Measurements from ENCODE around the gene ALCAM. TPM values are rescaled to one million over a fixed set of nuclear protein-coding genes. Genes with fewer than 3 reads are reported as not detected.

The ALCAM gene
- polyA plus RNA-seq, 1 experiment, result 275 TPM

DNA sequence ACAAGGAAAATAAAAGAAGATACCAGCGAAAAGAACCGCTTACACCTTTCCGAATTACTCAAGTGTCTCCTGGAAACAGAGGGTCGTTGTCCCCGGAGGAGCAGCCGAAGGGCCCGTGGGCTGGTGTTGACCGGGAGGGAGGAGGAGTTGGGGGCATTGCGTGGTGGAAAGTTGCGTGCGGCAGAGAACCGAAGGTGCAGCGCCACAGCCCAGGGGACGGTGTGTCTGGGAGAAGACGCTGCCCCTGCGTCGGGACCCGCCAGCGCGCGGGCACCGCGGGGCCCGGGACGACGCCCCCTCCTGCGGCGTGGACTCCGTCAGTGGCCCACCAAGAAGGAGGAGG is 325 bp downstream of the ALCAM start:
- no peaks in the 10 kb centered on the region for H3K27me3 ChIP-seq (ENCODE audit: control insufficient read depth, insufficient read depth, low read length)
- POLR2A ChIA-PET, result interaction anchor here (0.6 to 1.5 kb wide), 5 partner anchors 12 to 763 kb away, joined by 3 to 10 read pairs (median 4); no protein-coding TSS in a partner anchor
- TF ChIP-seq, protein P1, sequence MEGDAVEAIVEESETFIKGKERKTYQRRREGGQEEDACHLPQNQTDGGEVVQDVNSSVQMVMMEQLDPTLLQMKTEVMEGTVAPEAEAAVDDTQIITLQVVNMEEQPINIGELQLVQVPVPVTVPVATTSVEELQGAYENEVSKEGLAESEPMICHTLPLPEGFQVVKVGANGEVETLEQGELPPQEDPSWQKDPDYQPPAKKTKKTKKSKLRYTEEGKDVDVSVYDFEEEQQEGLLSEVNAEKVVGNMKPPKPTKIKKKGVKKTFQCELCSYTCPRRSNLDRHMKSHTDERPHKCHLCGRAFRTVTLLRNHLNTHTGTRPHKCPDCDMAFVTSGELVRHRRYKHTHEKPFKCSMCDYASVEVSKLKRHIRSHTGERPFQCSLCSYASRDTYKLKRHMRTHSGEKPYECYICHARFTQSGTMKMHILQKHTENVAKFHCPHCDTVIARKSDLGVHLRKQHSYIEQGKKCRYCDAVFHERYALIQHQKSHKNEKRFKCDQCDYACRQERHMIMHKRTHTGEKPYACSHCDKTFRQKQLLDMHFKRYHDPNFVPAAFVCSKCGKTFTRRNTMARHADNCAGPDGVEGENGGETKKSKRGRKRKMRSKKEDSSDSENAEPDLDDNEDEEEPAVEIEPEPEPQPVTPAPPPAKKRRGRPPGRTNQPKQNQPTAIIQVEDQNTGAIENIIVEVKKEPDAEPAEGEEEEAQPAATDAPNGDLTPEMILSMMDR (IDR thresholded peaks at IDR 0.05; ENCODE audit: low read depth, low read length), result no peak
- CTCF ChIA-PET, result interaction anchor here (0.5 to 9.9 kb wide), 14 partner anchors 9 to 1095 kb away, joined by 3 to 82 read pairs (median 4); no protein-coding TSS in a partner anchor
- H3K27ac ChIP-seq (ENCODE audit: low read depth, low read length), result peak overlapping the region; percentile 63
- no peaks in the 10 kb centered on the region; the same call in 1 of the 2 replicates for H3K9me3 ChIP-seq (ENCODE audit: control insufficient read depth, insufficient read depth, low read length)
- DNase-seq (ENCODE audit: low read depth, low spot score), result no peak
- peak overlapping the region; percentile 96 for H3K4me3 ChIP-seq (ENCODE audit: low read depth, low read length)

DNA sequence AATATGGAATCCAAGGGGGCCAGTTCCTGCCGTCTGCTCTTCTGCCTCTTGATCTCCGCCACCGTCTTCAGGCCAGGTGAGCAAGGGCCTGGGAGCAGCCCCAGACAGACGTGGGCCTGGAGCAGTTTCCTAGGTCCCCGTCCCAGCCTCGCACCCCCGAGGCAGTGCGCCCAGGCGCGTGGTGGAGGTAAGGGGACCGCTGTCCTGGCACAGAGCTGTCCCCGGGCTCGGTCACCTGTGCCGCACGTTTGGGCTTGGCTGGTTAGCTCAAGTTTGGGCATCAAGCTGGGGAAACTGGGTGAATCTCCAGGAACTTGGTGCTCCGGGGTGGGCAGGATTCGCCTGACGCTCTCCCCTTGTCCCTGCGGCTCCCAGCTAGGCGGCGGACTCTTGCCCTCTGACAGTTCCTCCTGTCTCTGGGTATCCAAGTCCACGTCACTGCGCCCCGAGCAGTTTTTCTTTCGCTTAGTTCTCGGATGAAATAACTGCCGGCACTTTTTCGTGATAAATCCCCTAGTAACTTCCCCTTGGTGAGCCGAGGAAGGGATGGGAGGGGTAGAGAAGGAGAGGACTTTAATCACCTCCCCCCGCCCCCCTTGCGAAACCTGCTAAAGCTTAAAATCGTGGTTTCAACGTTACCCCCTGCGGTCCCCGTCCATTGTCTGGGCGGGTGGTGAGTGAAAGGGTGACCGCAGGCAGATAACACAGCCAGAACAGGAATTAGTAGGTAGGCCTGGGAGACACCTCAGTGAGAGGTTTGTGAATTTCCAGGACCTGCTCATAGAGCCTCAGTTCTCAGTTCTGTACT is 901 bp downstream of the ALCAM start:
- Histone ChIP-seq H3K27me3 (ENCODE audit: control insufficient read depth, insufficient read depth, low read length) (no peaks in the 10 kb centered on the region), H3K4me3 (ENCODE audit: low read depth, low read length) (peak overlapping the region; percentile 96), H3K9me3 (ENCODE audit: control insufficient read depth, insufficient read depth, low read length) (no peaks in the 10 kb centered on the region; the same call in 1 of the 2 replicates), H3K27ac (ENCODE audit: low read depth, low read length) (peak overlapping the region; percentile 94)
- CTCF ChIA-PET, result interaction anchor here (0.5 to 9.9 kb wide), 11 partner anchors 11 to 1095 kb away, joined by 3 to 82 read pairs (median 4); no protein-coding TSS in a partner anchor
- POLR2A ChIA-PET, result interaction anchor here (0.6 to 1.0 kb wide), 4 partner anchors 9 to 718 kb away, joined by 3 to 7 read pairs (median 4); no protein-coding TSS in a partner anchor
- no peak for DNase-seq (ENCODE audit: low read depth, low spot score)
- TF ChIP-seq, protein P1 (IDR thresholded peaks at IDR 0.05; ENCODE audit: low read depth, low read length), result peak; percentile 23; the same call in 1 of the 2 replicates

DNA sequence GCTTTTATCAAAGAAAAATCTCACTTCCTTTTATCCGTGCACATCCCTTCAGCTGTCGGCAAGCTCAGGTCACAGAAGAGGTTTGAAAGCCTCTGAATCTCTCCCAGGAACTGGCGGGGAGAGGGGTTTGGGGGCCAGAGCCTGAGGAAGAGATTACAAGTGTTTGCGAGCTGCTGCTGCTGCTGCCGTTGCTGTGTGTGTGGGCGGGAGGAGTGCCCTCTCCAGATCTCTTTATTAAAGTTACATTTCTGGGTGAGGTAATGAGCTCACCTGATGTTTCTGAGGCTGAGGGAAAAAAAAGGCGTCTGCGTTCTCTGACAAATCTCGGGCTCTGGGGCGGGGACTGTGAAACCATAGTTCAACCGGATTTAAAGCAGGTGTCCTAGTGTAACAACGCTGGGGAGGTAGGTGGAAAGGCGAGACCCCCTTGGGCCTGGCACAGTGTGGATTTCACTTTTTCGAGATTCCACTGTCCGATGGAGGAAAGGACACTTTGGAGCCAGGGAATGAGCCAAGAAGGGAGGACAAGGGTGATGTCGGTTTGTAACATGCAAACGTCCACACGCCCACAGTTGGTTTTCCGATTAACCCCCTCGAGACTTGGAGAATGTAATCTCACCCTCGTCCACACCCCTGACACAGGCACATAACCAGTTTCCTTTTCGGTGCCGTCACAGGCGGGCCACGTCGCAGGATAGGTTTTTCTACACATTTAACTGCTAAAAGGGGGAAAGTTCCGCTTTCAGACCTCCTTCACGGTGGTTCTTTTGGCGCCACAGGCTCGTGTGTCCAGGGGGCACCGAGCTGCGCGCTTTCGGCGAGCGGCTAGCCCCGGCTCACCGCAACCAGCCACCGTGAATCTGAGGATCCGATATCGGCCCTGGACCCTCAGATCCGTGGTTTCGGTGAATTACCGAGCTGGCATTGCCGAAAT is 2.1 kb downstream of the ALCAM start:
- Histone ChIP-seq H3K4me3 (ENCODE audit: low read depth, low read length) (peak overlapping the region; percentile 96), H3K9me3 (ENCODE audit: control insufficient read depth, insufficient read depth, low read length) (no peaks in the 10 kb centered on the region; the same call in 1 of the 2 replicates), H3K27ac (ENCODE audit: low read depth, low read length) (peak overlapping the region; percentile 94), H3K27me3 (ENCODE audit: control insufficient read depth, insufficient read depth, low read length) (no peaks in the 10 kb centered on the region)
- ChIA-PET CTCF (interaction anchor here (0.5 to 9.9 kb wide), 8 partner anchors 149 to 1749 kb away, joined by 3 to 82 read pairs (median 4); no protein-coding TSS in a partner anchor), POLR2A (interaction anchor here (0.7 to 1.0 kb wide), 2 partner anchors 604 to 1188 kb away, joined by 3 read pairs; no protein-coding TSS in a partner anchor)
- TF ChIP-seq, protein P1 (IDR thresholded peaks at IDR 0.05; ENCODE audit: low read depth, low read length), result no peak
- DNase-seq (ENCODE audit: low read depth, low spot score), result no peak

DNA sequence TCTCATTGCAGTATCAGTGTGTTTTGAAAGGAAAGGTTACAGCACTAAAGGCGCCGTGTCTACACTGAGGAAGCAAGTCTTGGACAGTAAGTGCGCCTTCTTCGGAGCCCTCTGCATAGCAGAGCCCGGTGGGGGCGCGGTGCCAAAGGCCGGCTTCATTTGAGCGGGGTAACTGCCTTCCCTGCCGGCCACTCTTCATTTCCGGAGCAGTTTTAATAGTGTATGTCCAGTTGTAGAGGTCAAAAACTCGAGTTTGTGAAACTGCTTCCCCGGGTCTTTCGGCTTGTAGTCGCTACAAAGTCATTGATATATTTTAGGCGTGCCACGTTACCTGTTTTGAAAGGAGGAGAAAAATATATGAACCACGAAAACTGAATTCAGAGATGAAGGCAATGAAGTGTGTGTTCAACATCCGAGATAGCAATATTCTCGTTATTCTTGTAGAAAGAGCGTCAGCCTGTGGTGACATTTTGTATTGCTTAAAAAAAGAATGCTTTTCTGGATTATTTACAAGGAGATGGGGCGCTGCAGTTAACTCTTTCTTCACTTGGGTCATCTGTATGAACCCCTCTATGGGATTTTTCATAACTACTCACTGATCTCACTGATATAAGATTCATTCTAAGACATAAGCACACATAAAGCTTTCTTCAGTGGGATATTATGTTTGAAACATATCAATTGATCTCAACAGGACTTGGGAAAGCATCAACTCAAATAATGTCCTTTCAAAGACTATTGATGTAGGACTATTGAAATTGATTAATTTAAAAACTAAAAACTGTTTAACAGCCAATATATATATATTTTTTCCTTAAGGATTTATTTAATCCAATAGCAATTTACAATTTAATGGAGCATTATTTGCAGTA is 3.0 kb downstream of the ALCAM start:
- Histone ChIP-seq H3K9me3 (ENCODE audit: control insufficient read depth, insufficient read depth, low read length) (no peaks in the 10 kb centered on the region; the same call in 1 of the 2 replicates), H3K27ac (ENCODE audit: low read depth, low read length) (peak overlapping the region; percentile 94), H3K4me3 (ENCODE audit: low read depth, low read length) (peak overlapping the region; percentile 96), H3K27me3 (ENCODE audit: control insufficient read depth, insufficient read depth, low read length) (no peaks in the 10 kb centered on the region)
- TF ChIP-seq, protein P1 (IDR thresholded peaks at IDR 0.05; ENCODE audit: low read depth, low read length), result peak; percentile 86
- POLR2A ChIA-PET, result no interaction called here
- CTCF ChIA-PET, result interaction anchor here (0.8 to 9.9 kb wide), 8 partner anchors 10 to 773 kb away, joined by 3 to 82 read pairs (median 6); no protein-coding TSS in a partner anchor
- DNase-seq (ENCODE audit: low read depth, low spot score), result no peak
